ENCODE results near the gene MRPL11. TPM values are rescaled to one million over a fixed set of nuclear protein-coding genes. Genes with fewer than 3 reads are reported as not detected.

The MRPL11 gene
- total and polyA plus RNA-seq, 2 experiments from 2014 or later: 139 to 237 TPM

GRCh38 chr11:66451663-66452062 lies 13.0 kb upstream of the MRPL11 start (continued):
- TF ChIP-seq STAT1 (IDR thresholded peaks at IDR 0.05; ENCODE audit: unreplicated experiment): no peak
- TF ChIP-seq CREB1 (CRISPR knock-in tag; IDR thresholded peaks at IDR 0.05; ENCODE audit: low read depth): no peak
- no peak for TF ChIP-seq REST (IDR thresholded peaks at IDR 0.05; ENCODE audit: unreplicated experiment)

GRCh38 chr11:66450560-66450959 lies 11.9 kb upstream of the MRPL11 start:
- TF ChIP-seq CTCF (conservative IDR thresholded peaks at IDR 0.05; ENCODE audit: low read depth in 2 of 2) (no peak), ZNF331 (CRISPR knock-in tag; IDR thresholded peaks at IDR 0.05; ENCODE audit: low read depth) (no peak)
- ATAC-seq: no peak
- Histone ChIP-seq H3K4me2 (no peak overlapping the region), H3K4me3 (no peak overlapping the region), H2AFZ (no peak overlapping the region), H3K4me1 (ENCODE audit: insufficient read depth) (peaks cover 7% of the 10 kb centered on the region), H4K20me1 (replicated peaks; ENCODE audit: insufficient read depth) (no peaks in the 10 kb centered on the region), H3F3A (replicated peaks; ENCODE audit: low read depth) (no peaks in the 10 kb centered on the region), H3K36me3 (ENCODE audit: insufficient read depth) (no peaks in the 10 kb centered on the region), H3K27ac (ENCODE audit: low read depth) (no peak overlapping the region), H3K79me2 (replicated peaks; ENCODE audit: insufficient read depth) (no peaks in the 10 kb centered on the region), H3K9me2 (ENCODE audit: insufficient read depth) (no peaks in the 10 kb centered on the region), H3K27me3 (ENCODE audit: insufficient read depth) (no peaks in the 10 kb centered on the region)
- H3K9me3 Mint-ChIP-seq: no peaks in the 10 kb centered on the region; the same call in 1 of the 3 replicates
- no peak overlapping the region for H3K27ac Mint-ChIP-seq
- H3K27me3 Mint-ChIP-seq (ENCODE audit: insufficient read depth, low read depth, poor library complexity): peaks cover 13% of the 10 kb centered on the region
- no peak for DNase-seq (ENCODE audit: low spot score)
- H3K4me1 Mint-ChIP-seq: peaks cover 29% of the 10 kb centered on the region
- peaks cover under 1% of the 10 kb centered on the region; the same call in 2 of the 3 replicates for H3K36me3 Mint-ChIP-seq (ENCODE audit: low read depth)
- H3K4me3 Mint-ChIP-seq: no peak overlapping the region

- no peaks in the 10 kb centered on the region for H3K27me3 ChIP-seq (ENCODE audit: insufficient read depth)
- H3K27ac ChIP-seq (ENCODE audit: low read depth): no peak overlapping the region
- peaks cover 4% of the 10 kb centered on the region; the same call in 1 of the 2 replicates for H3F3A ChIP-seq (replicated peaks; ENCODE audit: low read depth)
- H2AFZ ChIP-seq: no peak overlapping the region
- H3K36me3 ChIP-seq (ENCODE audit: insufficient read depth): no peaks in the 10 kb centered on the region
- peaks cover 8% of the 10 kb centered on the region for H3K36me3 Mint-ChIP-seq (ENCODE audit: low read depth)
- peaks cover 10% of the 10 kb centered on the region for H3K27me3 Mint-ChIP-seq (ENCODE audit: insufficient read depth, low read depth, poor library complexity)
- no peaks in the 10 kb centered on the region for H3K79me2 ChIP-seq (replicated peaks; ENCODE audit: insufficient read depth)
- no peak overlapping the region for H3K4me3 ChIP-seq
- peaks cover 15% of the 10 kb centered on the region for H3K9me3 Mint-ChIP-seq
- DNase-seq (ENCODE audit: low spot score): no peak
- H3K9me2 ChIP-seq (ENCODE audit: insufficient read depth): no peaks in the 10 kb centered on the region
- no peak for ATAC-seq
- peaks cover 28% of the 10 kb centered on the region; the same call in 2 of the 3 replicates for H3K4me1 Mint-ChIP-seq
- H4K20me1 ChIP-seq (replicated peaks; ENCODE audit: insufficient read depth): no peaks in the 10 kb centered on the region
- H3K27ac Mint-ChIP-seq: no peak overlapping the region
- no peak overlapping the region for H3K4me2 ChIP-seq
- peaks cover 7% of the 10 kb centered on the region for H3K4me1 ChIP-seq (ENCODE audit: insufficient read depth)
- no peak overlapping the region for H3K4me3 Mint-ChIP-seq
- TF ChIP-seq ZNF462 (CRISPR knock-in tag; IDR thresholded peaks at IDR 0.05): no peak
- no peak for TF ChIP-seq CREB1 (CRISPR knock-in tag; IDR thresholded peaks at IDR 0.05; ENCODE audit: low read depth)
- TF ChIP-seq NANOG (IDR thresholded peaks at IDR 0.05; ENCODE audit: borderline replicate concordance): no peak
Observed at GRCh38 chr11:66448523-66448922, 9.9 kb upstream of the MRPL11 start.

Data from GM23338 (cell line).